BLaER1 treated with 17β-estradiol and CSF1 and Interleukin-3, amounts not matched to agents 10 nM and 100 nM (cell line): ENCODE measurements around the gene KCNQ1OT1.
A peak's percentile ranks its signal among the peaks of the same experiment; 100 is the strongest.

ENCODE experiments used
- H3K27ac ChIP-seq, 11 experiments: shearing (Covaris generic); formaldehyde crosslinking; 2 replicates each; pipeline ENCODE4 v1.8.1; 2022
- H3K27me3 ChIP-seq, 11 experiments: shearing (Covaris generic); formaldehyde crosslinking; 2 replicates each; pipeline ENCODE4 v1.8.1; 2022
- H3K36me3 ChIP-seq, 11 experiments: shearing (Covaris generic); formaldehyde crosslinking; 2 replicates each; pipeline ENCODE4 v1.8.1; 2022
- H3K4me1 ChIP-seq, 10 experiments: shearing (Covaris generic); formaldehyde crosslinking; 2 replicates each; pipeline ENCODE4 v1.8.1; 2022
- H3K4me2 ChIP-seq, 11 experiments: shearing (Covaris generic); formaldehyde crosslinking; 2 replicates each; pipeline ENCODE4 v1.8.1; 2022
- H3K4me3 ChIP-seq, 10 experiments: shearing (Covaris generic); formaldehyde crosslinking; 2 replicates each; pipeline ENCODE4 v1.8.1; 2022
- H3K9ac ChIP-seq, 11 experiments: shearing (Covaris generic); formaldehyde crosslinking; 2 replicates each; pipeline ENCODE4 v1.8.1; 2022
- H3K9me3 ChIP-seq, 11 experiments: shearing (Covaris generic); formaldehyde crosslinking; replicated peaks in 1 of 11; 2 replicates each; pipeline ENCODE4 v1.8.1; 2022
- H4K20me1 ChIP-seq, 11 experiments: shearing (Covaris generic); formaldehyde crosslinking; 2 replicates each; pipeline ENCODE4 v1.8.1; 2022
- Cebpa-rat ChIP-seq, 11 experiments: shearing (Covaris generic); IDR thresholded peaks; 2 replicates each; pipeline ENCODE4 v1.8.1; 2022

KCNQ1OT1 gene

DNA sequence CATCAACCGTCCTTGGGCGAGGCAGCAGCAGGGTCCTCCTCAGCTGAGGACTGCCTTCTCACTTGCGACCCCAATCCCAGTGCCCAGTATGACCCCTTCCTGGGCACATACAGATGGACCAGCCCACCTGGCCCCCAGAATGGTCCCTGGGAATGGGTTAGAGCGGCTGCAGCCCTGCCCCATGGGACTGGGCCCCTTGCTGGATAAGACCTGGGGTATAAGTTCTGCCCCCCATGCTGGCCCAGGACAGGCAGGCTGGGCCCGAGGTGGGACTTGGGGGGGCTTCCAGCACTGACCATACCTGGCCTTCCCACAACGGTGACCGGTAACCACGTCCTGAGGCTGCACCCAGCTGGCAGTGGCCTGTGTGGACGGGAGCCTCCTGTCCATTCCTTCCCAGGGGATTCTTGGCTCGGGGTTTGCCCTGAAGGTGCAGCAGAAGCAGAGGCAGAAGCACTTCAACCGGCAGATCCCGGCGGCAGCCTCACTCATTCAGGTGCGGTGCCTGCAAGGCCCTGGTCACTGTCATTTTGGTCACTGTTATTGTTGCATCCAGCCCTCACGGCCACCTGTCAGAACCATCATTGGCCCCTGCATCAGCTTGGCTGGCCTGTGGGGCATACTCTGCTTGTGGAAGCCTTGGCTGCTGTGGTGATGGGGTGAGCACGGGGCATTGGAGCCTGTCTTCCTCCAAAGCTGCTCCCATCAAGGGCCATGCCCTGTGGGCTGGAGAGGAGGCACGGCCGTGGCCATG is 114.8 kb downstream of the KCNQ1OT1 start:
- Histone ChIP-seq H3K9ac (no peak overlapping the region), H3K4me2 (no peak overlapping the region), H3K27me3 (no peaks in the 10 kb centered on the region), H3K27ac (no peak overlapping the region), H3K4me3 (no peak overlapping the region), H3K4me1 (peaks cover 9 to 37% (median 32%) of the 10 kb centered on the region in 10 experiments; a peak in 19 of 20 replicates), H3K9me3 (no peaks in the 10 kb centered on the region), H4K20me1 (peaks cover 0 to 42% (median 0%) of the 10 kb centered on the region in 11 experiments; a peak in 4 of 22 replicates), H3K36me3 (peaks cover 0 to 17% (median 0%) of the 10 kb centered on the region in 11 experiments; a peak in 4 of 22 replicates)
- no peak for TF ChIP-seq Cebpa-rat (IDR thresholded peaks at IDR 0.05)

DNA sequence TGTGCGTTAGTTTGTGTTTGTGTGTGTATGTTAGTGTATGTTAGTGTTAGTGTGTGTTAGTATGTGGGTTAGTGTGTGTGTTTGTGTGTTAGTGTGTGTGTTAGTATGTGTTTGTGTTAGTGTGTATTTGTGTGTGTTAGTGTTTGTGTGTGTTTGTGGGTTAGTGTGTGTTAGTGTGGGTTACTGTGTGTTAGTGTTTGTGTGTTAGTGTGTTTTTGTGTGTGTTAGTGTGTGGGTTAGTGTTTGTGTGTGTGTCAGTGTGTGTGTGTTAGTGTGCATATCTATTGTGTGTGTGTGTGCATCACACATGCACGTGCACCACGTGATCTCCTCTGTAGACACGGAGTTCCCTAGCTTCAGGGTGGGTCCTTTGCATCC is 115.4 kb downstream of the KCNQ1OT1 start:
- peaks cover 9 to 37% (median 33%) of the 10 kb centered on the region in 10 experiments; a peak in 19 of 20 replicates for H3K4me1 ChIP-seq
- H4K20me1 ChIP-seq, result peaks cover 0 to 45% (median 0%) of the 10 kb centered on the region in 11 experiments; a peak in 4 of 22 replicates
- peaks cover 0 to 11% (median 0%) of the 10 kb centered on the region in 11 experiments; a peak in 4 of 22 replicates for H3K36me3 ChIP-seq
- H3K27me3 ChIP-seq, result no peaks in the 10 kb centered on the region
- H3K9ac ChIP-seq, result no peak overlapping the region
- no peak overlapping the region for H3K4me3 ChIP-seq
- no peak overlapping the region for H3K27ac ChIP-seq
- no peaks in the 10 kb centered on the region for H3K9me3 ChIP-seq
- no peak for TF ChIP-seq Cebpa-rat (IDR thresholded peaks at IDR 0.05)
- H3K4me2 ChIP-seq, result no peak overlapping the region

DNA sequence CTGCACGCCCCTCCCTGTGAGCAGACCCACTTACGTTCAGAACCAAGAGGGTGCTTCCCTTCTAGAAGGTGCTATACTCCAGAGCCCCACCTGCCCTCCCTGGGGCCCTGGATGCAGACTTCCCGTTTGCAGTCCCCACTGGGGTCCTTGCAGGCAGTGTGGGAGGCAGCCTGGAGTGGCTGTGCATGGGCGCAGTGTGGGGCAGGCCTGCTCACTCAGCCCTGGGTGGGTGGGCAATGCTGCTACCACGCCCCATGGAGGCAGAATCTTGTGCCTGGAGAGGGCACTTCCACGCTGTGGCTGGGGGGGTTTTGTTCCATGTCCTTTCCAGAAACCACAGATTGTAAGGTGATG is 116.2 kb downstream of the KCNQ1OT1 start:
- no peak for TF ChIP-seq Cebpa-rat (IDR thresholded peaks at IDR 0.05)
- Histone ChIP-seq H3K4me2 (peak overlapping the region in 9 of 11 experiments; percentile 48 to 79 (median 65); a peak in 17 of 22 replicates), H3K27ac (no peak overlapping the region), H3K27me3 (no peaks in the 10 kb centered on the region), H3K4me1 (peaks cover 17 to 37% (median 33%) of the 10 kb centered on the region in 10 experiments; a peak in 19 of 20 replicates), H3K36me3 (peaks cover 0 to 3% (median 0%) of the 10 kb centered on the region in 11 experiments; a peak in 1 of 22 replicates), H3K9ac (no peak overlapping the region; a peak in 1 of 22 replicates), H4K20me1 (peaks cover 0 to 49% (median 0%) of the 10 kb centered on the region in 11 experiments; a peak in 4 of 22 replicates), H3K4me3 (no peak overlapping the region), H3K9me3 (no peaks in the 10 kb centered on the region)

- no peak overlapping the region for H3K4me3 ChIP-seq
- no peaks in the 10 kb centered on the region for H3K36me3 ChIP-seq
- peak overlapping the region; percentile 25 to 79 (median 63); a peak in 20 of 22 replicates for H3K4me2 ChIP-seq
- no peaks in the 10 kb centered on the region for H3K27me3 ChIP-seq
- peaks cover 0 to 49% (median 0%) of the 10 kb centered on the region in 11 experiments; a peak in 4 of 22 replicates for H4K20me1 ChIP-seq
- H3K9ac ChIP-seq, result peak overlapping the region in 3 of 11 experiments; percentile 1 to 63 (median 20); a peak in 3 of 22 replicates
- peak overlapping the region in 2 of 11 experiments; percentile 47 to 52; a peak in 7 of 22 replicates for H3K27ac ChIP-seq
- H3K4me1 ChIP-seq, result peaks cover 17 to 42% (median 35%) of the 10 kb centered on the region in 10 experiments; a peak in 19 of 20 replicates
- TF ChIP-seq Cebpa-rat (IDR thresholded peaks at IDR 0.05), result no peak
- no peaks in the 10 kb centered on the region for H3K9me3 ChIP-seq
Observed at GRCh38 chr11:2582946-2583604, 116.7 kb downstream of the KCNQ1OT1 start.

GRCh38 chr11:2582351-2582945 is 117.3 kb downstream of the KCNQ1OT1 start:
- Histone ChIP-seq H3K9me3 (no peaks in the 10 kb centered on the region), H3K9ac (peak overlapping the region in 3 of 11 experiments; percentile 1 to 63 (median 20); a peak in 3 of 22 replicates), H3K4me2 (peak overlapping the region; percentile 25 to 79 (median 63); a peak in 21 of 22 replicates), H3K4me1 (peaks cover 19 to 49% (median 41%) of the 10 kb centered on the region in 10 experiments; a peak in 19 of 20 replicates), H3K27ac (peak overlapping the region in 2 of 11 experiments; percentile 47 to 52; a peak in 7 of 22 replicates), H3K27me3 (no peaks in the 10 kb centered on the region), H3K4me3 (no peak overlapping the region), H4K20me1 (peaks cover 0 to 49% (median 0%) of the 10 kb centered on the region in 11 experiments; a peak in 4 of 22 replicates), H3K36me3 (no peaks in the 10 kb centered on the region)
- no peak for TF ChIP-seq Cebpa-rat (IDR thresholded peaks at IDR 0.05)

GRCh38 chr11:2581931-2582350 is 117.9 kb downstream of the KCNQ1OT1 start:
- H3K27me3 ChIP-seq, result no peaks in the 10 kb centered on the region

GRCh38 chr11:2581151-2581930 is 118.5 kb downstream of the KCNQ1OT1 start:
- Histone ChIP-seq H3K9me3 (no peaks in the 10 kb centered on the region), H3K4me1 (peaks cover 19 to 58% (median 48%) of the 10 kb centered on the region in 10 experiments; a peak in 19 of 20 replicates), H3K9ac (peak overlapping the region in 1 of 11 experiments; percentile 27; a peak in 1 of 22 replicates), H3K36me3 (peaks cover 0 to 2% (median 0%) of the 10 kb centered on the region in 11 experiments; a peak in 2 of 22 replicates), H3K4me2 (peak overlapping the region in 8 of 11 experiments; percentile 19 to 79 (median 69); a peak in 12 of 22 replicates), H4K20me1 (peaks cover 0 to 51% (median 0%) of the 10 kb centered on the region in 11 experiments; a peak in 4 of 22 replicates), H3K27me3 (no peaks in the 10 kb centered on the region), H3K4me3 (no peak overlapping the region), H3K27ac (no peak overlapping the region)
- no peak for TF ChIP-seq Cebpa-rat (IDR thresholded peaks at IDR 0.05)

More at GRCh38 chr11:2581931-2582350, 117.9 kb downstream of the KCNQ1OT1 start:
- H3K9ac ChIP-seq, result no peak overlapping the region
- peaks cover 19 to 54% (median 46%) of the 10 kb centered on the region in 10 experiments; a peak in 19 of 20 replicates for H3K4me1 ChIP-seq
- no peak overlapping the region for H3K4me3 ChIP-seq
- H3K27ac ChIP-seq, result no peak overlapping the region
- H3K9me3 ChIP-seq, result no peaks in the 10 kb centered on the region
- peaks cover 0 to 49% (median 0%) of the 10 kb centered on the region in 11 experiments; a peak in 4 of 22 replicates for H4K20me1 ChIP-seq
- H3K4me2 ChIP-seq, result peak overlapping the region in 8 of 11 experiments; percentile 49 to 79 (median 69); a peak in 15 of 22 replicates
- no peak for TF ChIP-seq Cebpa-rat (IDR thresholded peaks at IDR 0.05)
- H3K36me3 ChIP-seq, result no peaks in the 10 kb centered on the region

DNA sequence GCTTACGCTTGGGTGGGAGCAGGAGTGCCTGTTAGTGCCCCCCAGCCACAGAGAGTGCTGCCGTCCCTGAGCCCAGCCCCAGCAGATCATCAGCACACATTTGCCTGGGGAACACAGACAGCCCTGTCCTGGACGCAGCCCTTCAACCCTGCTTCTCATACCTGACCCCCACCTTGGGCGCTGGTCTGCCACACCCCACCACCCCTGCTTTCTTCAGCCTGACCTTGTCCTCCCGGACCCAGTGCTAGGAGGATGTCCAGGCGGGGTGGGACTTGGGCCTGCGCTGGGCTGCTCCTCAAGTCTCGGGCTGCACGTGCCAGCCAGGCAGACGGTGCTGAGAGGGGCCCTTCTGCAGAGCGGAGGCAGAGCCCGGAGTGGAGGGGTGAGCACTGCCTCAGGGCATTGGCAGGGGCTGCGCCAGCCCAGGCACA is 119.2 kb downstream of the KCNQ1OT1 start:
- Histone ChIP-seq H3K27ac (no peak overlapping the region), H3K9ac (no peak overlapping the region; a peak in 1 of 22 replicates), H3K27me3 (no peaks in the 10 kb centered on the region), H3K4me2 (peak overlapping the region in 2 of 11 experiments; percentile 73 to 78; a peak in 1 of 22 replicates), H3K36me3 (peaks cover 0 to 6% (median 0%) of the 10 kb centered on the region in 11 experiments; a peak in 2 of 22 replicates), H3K9me3 (no peaks in the 10 kb centered on the region), H3K4me1 (peaks cover 20 to 63% (median 50%) of the 10 kb centered on the region in 10 experiments), H3K4me3 (no peak overlapping the region), H4K20me1 (peaks cover 0 to 56% (median 0%) of the 10 kb centered on the region in 11 experiments; a peak in 4 of 22 replicates)
- no peak for TF ChIP-seq Cebpa-rat (IDR thresholded peaks at IDR 0.05)
